ENCODE measurements around the gene AJM1. TPM values are rescaled to one million over a fixed set of nuclear protein-coding genes. Genes with fewer than 3 reads are reported as not detected.

The AJM1 gene
- total RNA-seq, 1 experiment from 2014 or later, result 3.6 TPM

- Histone ChIP-seq H3K27me3 (replicated peaks; ENCODE audit: control insufficient read depth, insufficient read depth, low read length) (no peaks in the 10 kb centered on the region), H3K9me3 (no peaks in the 10 kb centered on the region), H3K36me3 (ENCODE audit: control insufficient read depth, insufficient read depth, low read length) (no peaks in the 10 kb centered on the region; the same call in none of the 2 replicates), H3K4me1 (peaks cover 9% of the 10 kb centered on the region), H3K4me3 (ENCODE audit: low read depth, low read length) (no peak overlapping the region)
- no peaks in the 10 kb centered on the region for H3K4me1 Mint-ChIP-seq (ENCODE audit: low read depth, unreplicated experiment)
- H3K27me3 Mint-ChIP-seq (ENCODE audit: insufficient read depth, unreplicated experiment), result no peaks in the 10 kb centered on the region
- no peak overlapping the region for H3K4me3 Mint-ChIP-seq (ENCODE audit: unreplicated experiment)
- H3K27ac Mint-ChIP-seq (ENCODE audit: unreplicated experiment), result no peak overlapping the region
- POLR2A ChIA-PET, result no interaction called here
- no peaks in the 10 kb centered on the region for H3K9me3 Mint-ChIP-seq (ENCODE audit: unreplicated experiment)
- no TSS peak for BruUV-seq (replicated peaks)
- intact Hi-C loops (cut with micrococcal nuclease; ENCODE audit: unreplicated experiment), result no loop called here
- H3K36me3 Mint-ChIP-seq (ENCODE audit: insufficient read depth, unreplicated experiment), result peaks cover 35% of the 10 kb centered on the region
- no peak for DNase-seq
- TF ChIP-seq CTCF (IDR thresholded peaks at IDR 0.05; ENCODE audit: insufficient read depth in 1 of 2, low read depth in 1 of 2, low read length in 1 of 2, severe bottlenecking in 1 of 2, unreplicated experiment in 1 of 2), result no peak
- CTCF ChIA-PET, result no interaction called here
Measured at GRCh38 chr9:136889858-136890257, 47.6 kb downstream of the AJM1 start.

- CTCF ChIA-PET, result no interaction called here
- H3K4me3 ChIP-seq (ENCODE audit: low read depth, low read length), result no peak overlapping the region
Measured at GRCh38 chr9:136890661-136891060, 48.4 kb downstream of the AJM1 start.

More at GRCh38 chr9:136890661-136891060, 48.4 kb downstream of the AJM1 start:
- H3K27me3 ChIP-seq (replicated peaks; ENCODE audit: control insufficient read depth, insufficient read depth, low read length), result no peaks in the 10 kb centered on the region
- H3K4me1 ChIP-seq, result peaks cover 3% of the 10 kb centered on the region; the same call in 1 of the 2 replicates
- BruUV-seq (replicated peaks), result no TSS peak
- TF ChIP-seq CTCF (IDR thresholded peaks at IDR 0.05; ENCODE audit: insufficient read depth in 1 of 2, low read depth in 1 of 2, low read length in 1 of 2, severe bottlenecking in 1 of 2, unreplicated experiment in 1 of 2), result no peak
- no peaks in the 10 kb centered on the region for H3K4me1 Mint-ChIP-seq (ENCODE audit: low read depth, unreplicated experiment)
- POLR2A ChIA-PET, result no interaction called here
- H3K9me3 Mint-ChIP-seq (ENCODE audit: unreplicated experiment), result no peaks in the 10 kb centered on the region
- no peak for DNase-seq
- no peaks in the 10 kb centered on the region; the same call in none of the 2 replicates for H3K36me3 ChIP-seq (ENCODE audit: control insufficient read depth, insufficient read depth, low read length)
- intact Hi-C loops (cut with micrococcal nuclease; ENCODE audit: unreplicated experiment), result no loop called here
- H3K27ac Mint-ChIP-seq (ENCODE audit: unreplicated experiment), result no peak overlapping the region
- H3K36me3 Mint-ChIP-seq (ENCODE audit: insufficient read depth, unreplicated experiment), result peaks cover 39% of the 10 kb centered on the region
- no peaks in the 10 kb centered on the region for H3K9me3 ChIP-seq
- H3K4me3 Mint-ChIP-seq (ENCODE audit: unreplicated experiment), result no peak overlapping the region
- H3K27me3 Mint-ChIP-seq (ENCODE audit: insufficient read depth, unreplicated experiment), result no peaks in the 10 kb centered on the region

Small RNA genes lying within 50 kb of the gene (microRNA-seq; reads per million reads assigned to microRNA genes)
- gene MIR4292, result not detected
- 0.93 reads per million for gene MIR4479

Other genes with a start within 250 kb of the AJM1 start
- gene EGFL7, start 179.6 kb upstream of the AJM1 start, total RNA-seq (2022), result 30.2 and 30.4 TPM in 2 replicates
- 68.7 and 77.1 TPM in 2 replicates for gene AGPAT2, start 155.0 kb upstream of the AJM1 start, total RNA-seq (2022)
- 40.4 and 40.6 TPM in 2 replicates for gene DIPK1B, start 129.9 kb upstream of the AJM1 start, total RNA-seq (2022)
- not detected in 2 replicates for gene LCN10, start 99.5 kb upstream of the AJM1 start, total RNA-seq (2022)
- not detected in 2 replicates for gene LCN6, start 94.0 kb upstream of the AJM1 start, total RNA-seq (2022)
- gene LCN8, start 84.2 kb upstream of the AJM1 start, total RNA-seq (2022), result not detected in 2 replicates
- gene LCN15, start 78.0 kb upstream of the AJM1 start, total RNA-seq (2022), result not detected in 2 replicates
- 107 and 122 TPM in 2 replicates for gene TMEM141, start 51.1 kb upstream of the AJM1 start, total RNA-seq (2022)
- gene CCDC183, start 46.1 kb upstream of the AJM1 start, total RNA-seq (2022), result 4.2 and 5.8 TPM in 2 replicates
- gene RABL6, start 34.5 kb upstream of the AJM1 start, total RNA-seq (2022), result 134 and 138 TPM in 2 replicates
- gene PHPT1, start 6.9 kb downstream of the AJM1 start, total RNA-seq (2022), result 103 and 105 TPM in 2 replicates
- gene MAMDC4, start 9.9 kb downstream of the AJM1 start, total RNA-seq (2022), result 8.8 and 10.8 TPM in 2 replicates
- gene EDF1, start 23.8 kb downstream of the AJM1 start, total RNA-seq (2022), result 429 and 476 TPM in 2 replicates
- 41.7 and 50.0 TPM in 2 replicates for gene TRAF2, start 44.0 kb downstream of the AJM1 start, total RNA-seq (2022)
- 66.8 and 76.1 TPM in 2 replicates for gene FBXW5, start 102.3 kb downstream of the AJM1 start, total RNA-seq (2022)
- 0.77 and 1.3 TPM in 2 replicates for gene C8G, start 102.8 kb downstream of the AJM1 start, total RNA-seq (2022)
- 20.0 and 23.2 TPM in 2 replicates for gene LCN12, start 109.8 kb downstream of the AJM1 start, total RNA-seq (2022)
- not detected in 2 replicates for gene PTGDS, start 135.0 kb downstream of the AJM1 start, total RNA-seq (2022)
- gene LCNL1, start 140.5 kb downstream of the AJM1 start, total RNA-seq (2022), result not detected in 2 replicates
- gene PAXX, start 149.9 kb downstream of the AJM1 start, total RNA-seq (2022), result 66.2 TPM in 2 replicates
- gene CLIC3, start 154.1 kb downstream of the AJM1 start, total RNA-seq (2022), result 4.5 and 4.7 TPM in 2 replicates
- 22.6 and 27.3 TPM in 2 replicates for gene ABCA2, start 185.8 kb downstream of the AJM1 start, total RNA-seq (2022)
- not detected in 2 replicates for gene FUT7, start 189.6 kb downstream of the AJM1 start, total RNA-seq (2022)
- gene NPDC1, start 203.7 kb downstream of the AJM1 start, total RNA-seq (2022), result 44.1 and 49.2 TPM in 2 replicates
- 2.9 and 3.4 TPM in 2 replicates for gene ENTPD2, start 211.6 kb downstream of the AJM1 start, total RNA-seq (2022)
- 53.3 and 57.5 TPM in 2 replicates for gene SAPCD2, start 228.1 kb downstream of the AJM1 start, total RNA-seq (2022)
- gene UAP1L1, start 235.0 kb downstream of the AJM1 start, total RNA-seq (2022), result 22.7 and 24.6 TPM in 2 replicates
- 57.7 and 58.0 TPM in 2 replicates for gene MAN1B1, start 244.5 kb downstream of the AJM1 start, total RNA-seq (2022)